WTC11 (cell line): ENCODE data around the gene GALNT9.

ENCODE experiments used
- AFF4 ChIP-seq: sonication (generic); formaldehyde crosslinking; IDR thresholded peaks from 2 replicates; pipeline ENCODE4 v1.8.1; 2023; ENCODE audit warnings: mild to moderate bottlenecking, missing genetic modification reagents, borderline replicate concordance
- CTCF ChIP-seq: fragments of 200-600 bp; IDR thresholded peaks from 2 replicates; pipeline ENCODE4 v1.8.0; 2022; ENCODE audit warnings: antibody characterized with exemption
- ERG ChIP-seq: fragments of 250-450 bp; sonication (Bioruptor Pico); IDR thresholded peaks from 2 replicates; pipeline ENCODE4 v1.8.0; 2021; ENCODE audit warnings: mild to moderate bottlenecking
- ETV6 ChIP-seq: sonication (generic); formaldehyde crosslinking; IDR thresholded peaks from 2 replicates; pipeline ENCODE4 v1.8.1; 2022; ENCODE audit warnings: mild to moderate bottlenecking, missing genetic modification reagents
- FOXJ3 ChIP-seq: sonication (generic); formaldehyde crosslinking; IDR thresholded peaks from 2 replicates; pipeline ENCODE4 v1.9.0; 2021; ENCODE audit warnings: missing genetic modification reagents, mild to moderate bottlenecking, borderline replicate concordance
- FOXP4 ChIP-seq: sonication (generic); formaldehyde crosslinking; IDR thresholded peaks from 2 replicates; pipeline ENCODE4 v1.8.0; 2022; ENCODE audit warnings: mild to moderate bottlenecking, missing genetic modification reagents
- GRHL2 ChIP-seq: fragments of 250-450 bp; sonication (Bioruptor Pico); IDR thresholded peaks from 2 replicates; pipeline ENCODE4 v1.8.0; 2022; ENCODE audit warnings: mild to moderate bottlenecking, moderate library complexity; ENCODE audit not compliant: insufficient replicate concordance, severe bottlenecking
- SOX15 ChIP-seq: fragments of 250-450 bp; sonication (Bioruptor Pico); IDR thresholded peaks from 2 replicates; pipeline ENCODE4 v1.9.0; 2021; ENCODE audit warnings: mild to moderate bottlenecking
- SP1 ChIP-seq: sonication (generic); formaldehyde crosslinking; conservative IDR thresholded peaks from 2 replicates; pipeline ENCODE4 v1.8.1; 2022; ENCODE audit warnings: missing genetic modification reagents
- TF ChIP-seq, protein P1 (sequence below): sonication (generic); formaldehyde crosslinking; IDR thresholded peaks from 2 replicates; pipeline ENCODE4 v1.8.0; 2022; ENCODE audit warnings: mild to moderate bottlenecking, missing genetic modification reagents
- TF ChIP-seq, protein P2 (sequence below): sonication (generic); formaldehyde crosslinking; IDR thresholded peaks from 2 replicates; pipeline ENCODE4 v1.8.0; 2022; ENCODE audit warnings: mild to moderate bottlenecking, missing genetic modification reagents
- TF ChIP-seq, protein P3 (sequence below): sonication (generic); formaldehyde crosslinking; IDR thresholded peaks from 2 replicates; pipeline ENCODE4 v1.8.0; 2023; ENCODE audit warnings: missing genetic modification reagents
- TF ChIP-seq, protein P4 (sequence below): sonication (generic); formaldehyde crosslinking; IDR thresholded peaks from 2 replicates; pipeline ENCODE4 v1.8.1; 2022; ENCODE audit warnings: low read depth, mild to moderate bottlenecking, moderate library complexity, missing genetic modification reagents, borderline replicate concordance

DNA sequence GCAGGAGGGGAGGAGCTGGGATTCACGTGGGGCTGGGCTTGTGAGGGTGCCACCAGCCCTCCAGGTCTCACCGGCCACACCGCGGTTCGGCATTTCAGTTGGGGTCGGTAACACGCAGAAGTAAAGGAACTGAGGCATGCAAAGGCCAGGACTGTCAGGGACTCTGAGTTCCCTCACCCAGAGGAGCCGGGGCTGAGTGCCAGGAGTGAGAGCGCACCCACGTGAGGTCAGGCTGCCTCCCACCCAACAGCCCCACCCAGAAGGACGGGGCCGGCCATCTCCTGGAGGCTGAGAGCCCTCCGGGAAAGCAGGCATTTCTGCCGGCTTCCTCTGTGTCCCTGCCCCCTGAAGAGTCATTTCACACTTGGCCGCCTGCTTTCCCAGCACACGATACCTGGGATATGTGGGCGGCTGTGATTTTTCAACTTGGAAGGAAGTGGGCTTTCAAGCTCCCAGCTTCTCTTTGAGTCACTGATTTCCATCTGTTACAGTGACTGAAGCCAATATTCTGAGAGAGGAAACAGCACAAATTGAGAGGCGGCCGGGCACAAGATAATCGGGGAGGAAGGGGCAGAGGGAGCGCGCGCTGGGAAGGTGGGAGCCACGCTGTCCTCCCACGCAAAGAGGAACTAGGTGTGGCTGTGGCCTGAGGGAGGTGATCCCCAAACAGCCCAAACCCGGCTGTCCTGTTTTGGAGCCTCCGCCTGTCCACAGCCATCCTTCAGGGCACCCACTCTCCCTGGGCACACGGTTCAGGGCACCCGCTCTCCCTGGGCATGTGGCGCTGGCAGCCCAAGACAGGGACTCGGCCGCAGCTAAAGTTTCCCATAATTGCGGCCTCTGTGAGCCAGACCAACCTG is 19.0 kb downstream of the GALNT9 start:
- TF ChIP-seq CTCF (no peak), GRHL2 (no peak), SP1 (no peak), FOXJ3 (CRISPR knock-in tag) (no peak), AFF4 (CRISPR knock-in tag) (no peak), SOX15 (CRISPR knock-in tag) (no peak), ETV6 (CRISPR knock-in tag) (no peak), FOXP4 (CRISPR knock-in tag) (no peak), ERG (CRISPR knock-in tag) (no peak)
- TF ChIP-seq, protein P1, sequence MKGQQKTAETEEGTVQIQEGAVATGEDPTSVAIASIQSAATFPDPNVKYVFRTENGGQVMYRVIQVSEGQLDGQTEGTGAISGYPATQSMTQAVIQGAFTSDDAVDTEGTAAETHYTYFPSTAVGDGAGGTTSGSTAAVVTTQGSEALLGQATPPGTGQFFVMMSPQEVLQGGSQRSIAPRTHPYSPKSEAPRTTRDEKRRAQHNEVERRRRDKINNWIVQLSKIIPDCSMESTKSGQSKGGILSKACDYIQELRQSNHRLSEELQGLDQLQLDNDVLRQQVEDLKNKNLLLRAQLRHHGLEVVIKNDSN (CRISPR knock-in tag): no peak
- TF ChIP-seq, protein P2, sequence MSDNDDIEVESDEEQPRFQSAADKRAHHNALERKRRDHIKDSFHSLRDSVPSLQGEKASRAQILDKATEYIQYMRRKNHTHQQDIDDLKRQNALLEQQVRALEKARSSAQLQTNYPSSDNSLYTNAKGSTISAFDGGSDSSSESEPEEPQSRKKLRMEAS (CRISPR knock-in tag): no peak
- TF ChIP-seq, protein P3, sequence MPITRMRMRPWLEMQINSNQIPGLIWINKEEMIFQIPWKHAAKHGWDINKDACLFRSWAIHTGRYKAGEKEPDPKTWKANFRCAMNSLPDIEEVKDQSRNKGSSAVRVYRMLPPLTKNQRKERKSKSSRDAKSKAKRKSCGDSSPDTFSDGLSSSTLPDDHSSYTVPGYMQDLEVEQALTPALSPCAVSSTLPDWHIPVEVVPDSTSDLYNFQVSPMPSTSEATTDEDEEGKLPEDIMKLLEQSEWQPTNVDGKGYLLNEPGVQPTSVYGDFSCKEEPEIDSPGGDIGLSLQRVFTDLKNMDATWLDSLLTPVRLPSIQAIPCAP (CRISPR knock-in tag): no peak
- TF ChIP-seq, protein P4, sequence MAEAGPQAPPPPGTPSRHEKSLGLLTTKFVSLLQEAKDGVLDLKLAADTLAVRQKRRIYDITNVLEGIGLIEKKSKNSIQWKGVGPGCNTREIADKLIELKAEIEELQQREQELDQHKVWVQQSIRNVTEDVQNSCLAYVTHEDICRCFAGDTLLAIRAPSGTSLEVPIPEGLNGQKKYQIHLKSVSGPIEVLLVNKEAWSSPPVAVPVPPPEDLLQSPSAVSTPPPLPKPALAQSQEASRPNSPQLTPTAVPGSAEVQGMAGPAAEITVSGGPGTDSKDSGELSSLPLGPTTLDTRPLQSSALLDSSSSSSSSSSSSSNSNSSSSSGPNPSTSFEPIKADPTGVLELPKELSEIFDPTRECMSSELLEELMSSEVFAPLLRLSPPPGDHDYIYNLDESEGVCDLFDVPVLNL (CRISPR knock-in tag): no peak
